Metanephros (tissue), 1 donor: ENCODE data around the gene RLBP1. TPM values are rescaled to one million over a fixed set of nuclear protein-coding genes. Genes with fewer than 3 reads are reported as not detected.

Experiments
- total RNA-seq: library from RNA; depleted of rRNA; stranded (reverse); fragments of >200 nt; gene quantifications from one replicate; pipeline ENCODE4 v1.2.3, GENCODE V29; 2014

The RLBP1 gene
- total RNA-seq, result not detected

DNA sequence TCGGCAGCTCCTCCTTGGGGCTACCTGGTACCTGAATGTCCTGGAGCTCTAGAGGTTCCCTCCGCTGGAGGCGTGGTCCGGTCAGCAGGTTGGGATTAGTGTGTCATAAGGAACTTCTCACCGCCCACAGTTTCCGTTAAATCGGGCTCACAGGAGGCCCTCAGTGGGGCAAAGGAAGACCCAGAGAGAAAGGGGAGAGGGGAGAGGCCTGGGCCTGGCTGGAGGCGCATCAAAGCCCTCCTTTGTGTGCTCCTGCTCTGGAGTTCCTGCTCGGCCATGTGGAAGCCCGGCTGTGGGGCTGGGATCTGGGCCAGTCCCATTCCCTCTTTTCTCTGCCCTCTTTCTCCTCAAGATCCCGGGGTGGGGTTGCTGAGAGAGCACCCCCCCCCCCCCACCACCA lies at the start of gene RLBP1:
Gene RLBP1 (minus strand): TSS at position 37 of the 400 bp plus-strand sequence. CDS start 2,604 bp downstream, outside the sequence.

DNA sequence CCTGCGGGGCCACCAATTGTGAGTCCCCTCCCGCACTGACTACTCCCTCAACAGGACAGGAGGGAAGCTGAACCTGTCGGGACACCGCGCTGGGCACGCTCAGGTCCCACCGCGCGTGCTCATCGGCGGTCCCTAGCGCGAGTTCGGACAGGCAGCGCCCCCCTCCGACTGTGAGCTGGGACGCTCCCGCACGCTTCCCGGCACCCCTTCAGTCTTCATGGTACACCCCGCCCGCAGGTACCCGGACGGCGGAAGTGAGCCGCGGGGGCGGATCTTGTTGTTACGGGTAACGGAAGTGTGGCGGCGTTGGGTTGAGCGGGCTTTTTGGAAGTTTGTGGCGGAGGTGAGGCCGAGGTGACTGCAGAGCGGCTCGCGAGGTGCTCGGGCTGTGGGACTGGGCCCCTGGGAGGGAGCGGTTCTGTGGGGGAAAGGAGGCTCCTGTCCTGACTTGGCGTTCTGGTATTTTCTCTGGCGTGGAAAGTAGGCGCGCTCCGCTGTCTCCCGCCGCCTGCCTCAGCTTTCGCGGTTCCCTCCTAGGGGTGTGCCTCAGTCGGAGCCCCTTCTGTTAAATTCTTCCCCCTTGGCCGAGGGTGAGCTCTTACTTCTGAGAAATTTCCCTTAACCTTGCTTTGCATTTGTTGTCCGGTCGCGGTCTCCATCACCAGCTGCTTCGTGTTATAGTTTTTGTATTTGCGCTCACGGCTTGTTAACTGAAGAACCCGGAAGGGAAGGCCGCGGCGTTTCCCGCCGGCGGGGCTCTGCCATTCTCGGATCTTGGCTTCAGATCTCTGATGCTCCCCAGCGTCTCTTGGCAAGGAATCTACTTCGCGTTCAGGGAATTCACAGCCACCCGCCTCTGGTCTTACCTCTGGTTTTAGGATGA lies 22.6 kb upstream of the RLBP1 start, which contains the start of gene FANCI:
Gene FANCI (plus strand): TSS at position 289 of the 883 bp plus-strand sequence. CDS start 3,669 bp downstream, outside the sequence.

Other genes starting within 250 kb of the RLBP1 start
- 48.5 TPM for gene ABHD2, start 133.1 kb downstream of the RLBP1 start, total RNA-seq
- 15.5 TPM for gene FANCI, start 22.4 kb upstream of the RLBP1 start, total RNA-seq
- 75.6 TPM for gene POLG, start 113.2 kb upstream of the RLBP1 start, total RNA-seq